GM12873 (cell line): ENCODE data around the gene USP32.

Source experiments
- TF ChIP-seq, protein P1 (sequence below): IDR thresholded peaks from 2 replicates; pipeline ENCODE4 v1.5.1; 2012; ENCODE audit warnings: low read depth, mild to moderate bottlenecking, moderate library complexity, low read length, control low read depth; ENCODE audit not compliant: insufficient read depth; ENCODE audit errors: missing control alignments

The USP32 gene

DNA sequence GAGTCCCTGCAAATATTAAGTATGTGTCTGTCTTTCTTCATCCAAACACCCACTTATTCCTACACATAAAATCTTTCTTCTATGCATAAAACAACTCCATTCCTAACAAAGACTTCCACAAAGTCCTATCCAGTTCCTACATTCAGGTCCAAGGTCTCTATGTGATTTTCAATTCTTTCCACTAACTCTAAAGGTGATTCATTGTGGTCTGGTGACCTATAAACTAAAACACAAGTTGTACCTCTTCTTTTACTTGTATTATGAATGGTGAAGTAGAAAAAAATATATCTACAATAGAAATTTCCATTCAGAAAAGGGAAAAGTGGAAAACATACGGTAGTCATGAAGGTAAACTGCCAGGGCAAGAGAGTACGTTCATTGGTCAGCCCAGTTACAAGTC is 56.6 kb downstream of the USP32 start:
- TF ChIP-seq, protein P1, sequence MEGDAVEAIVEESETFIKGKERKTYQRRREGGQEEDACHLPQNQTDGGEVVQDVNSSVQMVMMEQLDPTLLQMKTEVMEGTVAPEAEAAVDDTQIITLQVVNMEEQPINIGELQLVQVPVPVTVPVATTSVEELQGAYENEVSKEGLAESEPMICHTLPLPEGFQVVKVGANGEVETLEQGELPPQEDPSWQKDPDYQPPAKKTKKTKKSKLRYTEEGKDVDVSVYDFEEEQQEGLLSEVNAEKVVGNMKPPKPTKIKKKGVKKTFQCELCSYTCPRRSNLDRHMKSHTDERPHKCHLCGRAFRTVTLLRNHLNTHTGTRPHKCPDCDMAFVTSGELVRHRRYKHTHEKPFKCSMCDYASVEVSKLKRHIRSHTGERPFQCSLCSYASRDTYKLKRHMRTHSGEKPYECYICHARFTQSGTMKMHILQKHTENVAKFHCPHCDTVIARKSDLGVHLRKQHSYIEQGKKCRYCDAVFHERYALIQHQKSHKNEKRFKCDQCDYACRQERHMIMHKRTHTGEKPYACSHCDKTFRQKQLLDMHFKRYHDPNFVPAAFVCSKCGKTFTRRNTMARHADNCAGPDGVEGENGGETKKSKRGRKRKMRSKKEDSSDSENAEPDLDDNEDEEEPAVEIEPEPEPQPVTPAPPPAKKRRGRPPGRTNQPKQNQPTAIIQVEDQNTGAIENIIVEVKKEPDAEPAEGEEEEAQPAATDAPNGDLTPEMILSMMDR = no peak

DNA sequence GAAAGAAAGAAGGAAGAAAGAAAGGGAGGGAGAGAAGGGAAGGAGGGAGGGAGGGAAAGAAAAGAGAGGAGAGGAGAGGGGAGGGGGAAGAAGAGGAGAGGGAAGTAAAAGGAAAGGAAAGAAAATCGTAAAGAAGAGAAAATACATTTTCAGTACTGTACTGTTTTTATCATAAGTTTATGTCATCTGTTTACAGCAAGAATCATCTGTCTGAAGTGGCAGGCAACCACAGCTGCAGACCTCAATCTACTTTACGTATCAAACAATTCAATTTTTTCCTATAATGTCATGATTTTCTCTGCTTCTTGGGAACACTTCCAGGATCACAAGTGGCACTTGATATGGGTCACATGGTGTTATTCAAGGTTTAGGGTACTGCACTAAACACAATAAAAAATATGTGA is 58.3 kb downstream of the USP32 start:
- TF ChIP-seq, protein P1 = no peak

DNA sequence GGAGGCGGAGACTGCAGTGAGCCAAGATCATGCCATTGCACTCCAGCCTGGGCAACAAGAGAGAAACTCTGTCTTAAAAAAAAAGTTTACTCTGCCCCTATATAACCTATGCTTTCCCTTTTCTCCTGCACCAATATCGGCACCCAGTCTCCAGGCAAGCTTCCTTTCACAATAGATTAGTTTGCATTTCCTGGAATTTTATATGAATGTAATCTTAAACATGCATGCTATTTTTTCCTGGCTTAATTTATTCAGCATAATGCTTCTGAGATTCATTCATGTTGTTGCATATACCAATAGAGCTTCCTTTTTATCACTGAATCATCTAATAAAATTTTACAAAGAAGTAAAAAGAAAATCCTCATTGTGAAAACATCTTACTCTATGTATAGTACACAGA is 59.4 kb downstream of the USP32 start:
- TF ChIP-seq, protein P1 = no peak

DNA sequence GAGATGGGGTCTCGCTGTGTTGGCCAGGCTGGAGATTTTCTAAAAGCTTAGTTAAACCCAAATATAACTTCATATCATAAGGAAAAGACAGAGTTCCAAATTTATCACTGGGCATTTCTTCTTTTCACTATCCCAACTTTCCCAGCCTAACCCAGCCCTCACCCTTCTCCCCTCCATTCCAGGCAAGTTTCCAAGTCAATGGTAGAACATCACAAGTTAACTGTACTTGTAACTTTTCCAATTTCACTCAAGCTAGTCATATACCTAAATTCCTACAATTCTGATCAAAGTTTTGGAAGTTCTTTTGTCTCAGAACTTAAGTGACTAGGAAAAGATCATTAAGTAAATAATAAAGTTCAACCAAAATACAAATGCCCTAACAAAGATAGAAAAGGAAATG is 61.2 kb downstream of the USP32 start:
- TF ChIP-seq, protein P1 = no peak

DNA sequence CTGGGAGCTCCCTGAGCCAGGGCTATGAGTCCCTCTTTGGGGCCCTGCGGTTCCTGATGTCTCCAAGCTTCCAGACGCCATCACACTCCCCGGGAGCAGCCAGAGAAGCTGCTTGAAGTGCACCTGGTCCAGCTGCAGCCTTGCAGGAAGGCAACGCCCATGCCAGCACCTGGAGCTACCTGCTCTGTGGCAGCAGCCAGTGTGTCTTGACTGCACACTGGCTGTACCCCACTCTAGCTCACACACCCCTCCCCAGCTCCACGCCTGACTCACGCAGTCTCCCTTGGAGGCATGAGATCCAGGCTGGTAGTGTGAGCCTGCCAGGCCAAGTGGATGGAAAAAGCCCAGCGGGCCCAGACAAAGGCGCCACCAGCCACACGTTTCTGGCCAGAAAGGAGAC is 63.3 kb downstream of the USP32 start:
- TF ChIP-seq, protein P1 = no peak

DNA sequence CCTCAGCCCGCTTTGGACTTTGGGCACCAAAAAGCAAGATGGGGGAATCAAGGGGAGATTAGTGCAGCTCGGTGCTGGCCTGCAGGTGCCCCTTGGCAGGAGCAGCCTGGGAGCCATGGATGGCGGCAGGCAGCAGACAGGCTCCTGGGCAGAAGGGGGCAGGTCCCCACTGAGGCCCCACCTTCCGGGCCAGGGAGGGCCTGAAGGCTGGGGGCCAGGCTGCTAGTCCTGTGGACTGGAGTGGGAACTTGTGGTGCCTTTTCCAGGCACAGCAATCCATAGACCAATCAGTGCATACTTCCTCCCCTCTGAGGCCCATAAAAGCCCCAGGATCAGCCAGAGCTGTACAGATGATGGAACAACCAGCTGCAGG is 64.0 kb downstream of the USP32 start:
- TF ChIP-seq, protein P1 = no peak

DNA sequence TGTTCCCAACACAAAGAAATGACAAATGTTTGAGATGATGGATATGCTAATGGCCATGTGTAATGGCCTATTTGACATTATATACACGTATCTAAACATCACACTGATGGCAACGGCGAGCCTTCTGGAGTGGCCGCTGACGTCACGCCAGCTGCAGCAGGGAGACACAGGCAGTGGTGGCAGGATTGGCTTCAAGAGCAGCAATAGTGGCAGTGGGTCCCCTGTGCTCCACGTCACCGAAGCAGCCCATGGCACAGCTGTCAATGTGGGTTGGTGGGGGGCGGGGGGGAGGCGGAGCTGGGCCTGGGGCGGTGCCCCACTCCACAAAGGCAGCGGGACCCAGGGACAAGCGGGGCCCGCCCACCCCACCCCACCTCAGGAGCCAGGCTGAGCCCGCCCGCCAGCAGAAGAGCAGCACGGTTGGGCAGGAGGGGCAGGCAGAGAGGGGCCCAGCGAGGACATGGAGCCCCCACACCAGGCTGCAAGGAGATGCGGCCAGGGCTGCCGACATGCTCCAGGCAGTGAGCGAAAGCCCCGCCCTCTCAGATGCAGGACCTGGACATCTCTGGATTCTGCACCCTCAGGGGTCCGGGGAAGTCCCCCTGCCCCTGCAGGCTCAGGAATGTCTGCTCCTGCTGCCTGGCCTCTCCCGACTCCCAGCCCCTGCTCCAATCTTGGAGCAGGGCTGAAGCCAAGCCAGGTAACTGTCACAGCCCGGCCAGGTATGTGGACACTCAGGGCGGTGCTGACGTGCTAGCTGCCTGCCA is 64.6 kb downstream of the USP32 start:
- TF ChIP-seq, protein P1 = no peak
